AG08396 (cell line): ENCODE data around the gene FAM131C.
"Not testable (repeated sequence)": the region's sequence is repeated elsewhere in the genome, so short reads cannot be mapped to it uniquely, and the experiment has no call there.

ENCODE experiments used
- DNase-seq: peaks from one replicate; pipeline ENCODE4 v3.0.0; 2012; ENCODE audit warnings: low spot score, mixed read lengths

Gene FAM131C

DNA sequence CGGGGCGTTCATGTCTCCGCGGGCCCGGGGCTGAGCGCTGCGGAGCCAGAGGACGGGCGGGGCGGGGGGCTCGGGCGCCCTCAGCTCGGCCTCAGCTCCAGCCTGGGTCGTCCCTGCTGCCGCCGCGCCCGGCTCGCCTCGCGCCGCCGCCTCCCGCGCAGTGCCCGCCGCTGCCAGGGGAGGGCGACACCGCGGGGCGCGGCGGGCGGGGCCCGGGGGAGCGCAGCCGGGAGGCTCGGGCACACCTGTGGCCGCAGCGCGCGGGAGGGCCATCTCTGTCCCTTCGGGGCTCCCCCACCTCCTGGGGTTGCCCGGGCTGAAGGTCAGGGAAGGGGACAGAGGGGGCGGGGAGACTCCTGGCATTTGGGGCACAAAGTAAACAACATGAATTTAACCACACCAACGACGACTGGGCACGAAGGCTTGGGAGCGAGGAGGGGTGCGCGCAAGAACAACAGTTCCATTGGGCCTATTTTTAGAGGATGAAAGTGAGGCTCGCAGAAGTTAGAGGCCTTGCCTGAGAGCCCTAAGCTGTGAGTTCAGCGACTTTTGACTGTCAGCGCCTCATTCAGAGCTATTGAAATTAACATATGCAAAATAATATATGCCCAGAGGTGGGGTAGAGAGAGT lies at the start of gene FAM131C:
Gene FAM131C, minus strand, starts transcription at position 162 of the 630 bp plus-strand sequence. CDS start 209 bp downstream, outside the sequence.
- DNase-seq, result peak; percentile 88

DNA sequence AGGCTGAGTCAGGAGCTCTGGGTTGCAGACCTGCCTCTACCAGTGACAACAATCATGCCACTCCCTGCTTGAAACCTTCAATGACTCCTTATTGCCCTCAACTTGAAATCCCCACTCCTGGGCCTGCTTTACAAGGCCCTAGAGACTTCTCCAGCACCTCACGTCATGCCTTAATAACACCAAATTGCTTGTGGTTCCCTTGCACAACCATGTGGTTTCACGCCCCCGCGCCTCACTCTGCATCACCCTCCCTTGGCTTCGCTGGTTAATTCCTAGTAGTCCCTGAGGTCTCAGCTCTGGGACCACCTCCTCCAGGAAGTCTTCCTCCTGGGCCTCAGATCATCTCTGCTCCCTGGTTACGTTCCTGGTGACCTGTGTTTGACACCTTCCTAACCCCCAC lies 49.5 kb upstream of the FAM131C start:
- DNase-seq, result peak; percentile 81

GRCh38 chr1:16122350-16122881 lies 49.0 kb upstream of the FAM131C start:
- DNase-seq, result peak; percentile 50

- DNase-seq, result no peak
Observed at GRCh38 chr1:16120940-16121410, 47.5 kb upstream of the FAM131C start.

- no peak for DNase-seq
Observed at GRCh38 chr1:16120407-16120806, 47.0 kb upstream of the FAM131C start.

GRCh38 chr1:16119926-16120325 lies 46.5 kb upstream of the FAM131C start:
- no peak for DNase-seq

DNA sequence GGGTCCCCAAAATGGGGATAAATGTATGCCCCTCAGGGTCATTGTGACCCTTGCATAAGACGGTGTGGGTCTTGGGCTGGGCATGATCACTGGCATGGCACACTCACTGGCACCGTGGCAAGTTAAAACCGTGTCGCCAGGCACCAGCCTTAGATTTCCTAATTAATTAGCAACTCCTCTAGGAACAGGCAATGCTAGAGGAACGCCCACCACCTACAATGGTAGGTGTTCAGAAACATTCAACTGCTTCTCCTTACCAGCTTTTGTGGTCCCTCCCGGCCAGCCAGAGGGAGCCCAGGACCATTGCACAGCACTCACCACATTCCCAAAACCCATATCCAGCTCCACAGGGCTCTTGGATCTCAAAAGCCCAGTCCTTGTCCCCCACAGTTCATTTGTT lies 46.1 kb upstream of the FAM131C start:
- DNase-seq, result no peak

GRCh38 chr1:16118706-16119105 lies 45.3 kb upstream of the FAM131C start:
- DNase-seq, result no peak

DNA sequence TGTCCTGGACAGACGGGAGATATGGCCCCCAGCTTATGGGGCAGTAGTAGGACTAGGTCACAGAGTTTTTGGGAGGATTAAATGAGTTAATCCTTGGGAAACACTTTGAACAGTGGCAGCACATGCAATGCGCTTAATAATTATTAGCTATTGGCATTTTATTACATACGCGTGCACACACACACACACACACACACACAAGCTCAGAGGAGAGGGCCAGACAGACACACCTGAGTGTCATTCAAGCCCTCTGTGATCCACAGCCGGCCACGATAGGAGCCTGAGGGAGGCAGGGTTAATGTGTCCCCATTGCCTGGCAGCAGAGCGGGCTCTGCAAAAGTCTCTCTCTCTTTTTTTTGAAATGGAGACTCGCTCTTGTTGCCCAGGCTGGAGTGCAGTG lies 44.5 kb upstream of the FAM131C start:
- DNase-seq, result no peak

GRCh38 chr1:16117369-16117768 lies 43.9 kb upstream of the FAM131C start:
- no peak for DNase-seq

DNA sequence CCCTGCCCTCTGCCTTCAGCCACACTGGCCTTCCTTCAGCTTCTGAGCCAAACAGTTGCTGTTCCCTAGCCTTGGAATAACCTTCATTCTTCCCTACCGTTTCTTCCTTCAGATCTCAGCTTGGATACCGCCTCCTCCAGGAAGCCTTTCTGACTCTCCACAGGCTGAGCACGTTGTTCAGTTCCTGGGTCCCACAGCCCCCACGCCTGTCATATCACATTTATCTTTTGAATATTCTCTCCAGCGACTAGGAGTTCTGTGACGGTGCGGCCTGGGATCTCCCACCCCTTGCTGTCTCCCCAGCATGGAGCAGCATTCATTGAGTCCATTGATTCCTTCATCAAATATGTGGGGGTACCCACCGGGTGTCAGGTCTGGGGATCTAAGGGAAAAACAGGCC lies 43.2 kb upstream of the FAM131C start:
- no peak for DNase-seq

GRCh38 chr1:16116002-16116401 lies 42.6 kb upstream of the FAM131C start:
- no peak for DNase-seq

GRCh38 chr1:16115468-16115983 lies 42.1 kb upstream of the FAM131C start:
- DNase-seq, result no peak

GRCh38 chr1:16114527-16115467 lies 41.3 kb upstream of the FAM131C start:
- DNase-seq, result no peak

DNA sequence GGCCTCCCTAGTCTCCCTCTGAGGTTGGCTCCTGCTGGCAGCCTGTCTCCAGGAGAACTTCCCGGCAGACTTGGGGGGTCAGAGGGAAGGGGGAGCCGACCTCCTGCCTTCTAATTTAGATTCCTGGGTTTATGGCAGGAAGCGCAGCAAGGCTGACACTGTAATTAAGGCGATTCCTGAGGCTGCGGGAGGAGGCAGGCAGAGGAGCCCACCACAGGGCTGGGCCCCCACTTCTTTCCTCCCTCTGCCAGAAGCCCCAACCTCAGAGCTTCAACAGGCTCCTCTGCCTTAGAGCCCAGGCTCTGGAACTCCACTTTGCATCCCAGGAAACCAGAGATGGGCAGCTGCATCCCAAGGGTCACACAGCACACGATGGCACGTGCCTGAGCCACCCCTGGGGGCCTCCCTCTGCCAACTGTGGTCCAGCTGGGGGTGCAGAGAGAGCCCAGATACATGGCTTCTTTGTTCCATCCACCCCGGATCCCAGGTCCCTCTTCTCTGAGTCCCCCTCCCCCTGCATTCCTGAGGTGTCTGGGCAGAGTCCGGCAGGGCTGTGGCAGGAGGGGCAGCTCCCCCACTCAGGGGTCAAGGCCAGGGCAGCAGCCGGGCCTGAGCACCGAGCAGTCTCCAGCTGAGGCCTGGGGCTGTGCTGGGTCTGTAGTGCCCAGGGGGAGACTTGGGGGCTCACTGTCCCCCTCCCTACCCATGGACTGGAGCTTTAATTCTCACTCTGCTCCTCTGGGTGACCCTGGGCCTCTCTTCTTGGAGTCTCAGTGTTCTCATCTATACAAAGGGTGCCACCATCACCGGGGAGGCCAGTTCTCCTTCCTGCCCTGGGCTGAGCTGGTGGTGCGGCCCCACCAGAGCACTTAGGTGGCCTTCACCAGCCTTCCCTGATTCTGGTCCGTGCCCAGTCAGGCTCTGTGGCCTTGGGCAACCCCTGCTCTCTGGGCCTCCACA lies 39.4 kb upstream of the FAM131C start:
- peak; percentile 62 for DNase-seq

GRCh38 chr1:16111771-16112595 lies 38.5 kb upstream of the FAM131C start:
- DNase-seq, result peak; percentile 82

- DNase-seq, result no peak
Observed at GRCh38 chr1:16110884-16111283, 37.4 kb upstream of the FAM131C start.

- no peak for DNase-seq
Observed at GRCh38 chr1:16110456-16110855, 37.0 kb upstream of the FAM131C start.

DNA sequence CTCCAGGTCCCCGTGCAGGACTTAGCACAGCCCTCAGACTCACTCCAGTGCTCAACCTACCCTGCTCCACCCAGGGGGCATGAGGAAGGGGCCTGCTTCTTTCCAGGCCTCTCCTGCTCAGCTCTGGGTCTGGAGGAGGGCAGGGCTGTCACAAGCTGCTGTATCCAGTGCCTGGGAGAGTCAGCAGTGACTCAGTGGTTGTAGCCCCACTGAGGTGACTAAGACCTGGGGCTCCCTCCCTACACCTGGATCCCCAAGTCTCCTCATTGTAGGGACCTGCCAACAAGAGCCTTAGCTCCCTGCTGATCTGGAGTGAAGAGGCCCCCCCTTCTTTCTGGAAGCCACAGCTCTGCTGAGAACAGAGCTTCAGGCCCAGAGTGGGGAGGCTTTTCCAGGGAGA lies 36.1 kb upstream of the FAM131C start:
- no peak for DNase-seq

DNA sequence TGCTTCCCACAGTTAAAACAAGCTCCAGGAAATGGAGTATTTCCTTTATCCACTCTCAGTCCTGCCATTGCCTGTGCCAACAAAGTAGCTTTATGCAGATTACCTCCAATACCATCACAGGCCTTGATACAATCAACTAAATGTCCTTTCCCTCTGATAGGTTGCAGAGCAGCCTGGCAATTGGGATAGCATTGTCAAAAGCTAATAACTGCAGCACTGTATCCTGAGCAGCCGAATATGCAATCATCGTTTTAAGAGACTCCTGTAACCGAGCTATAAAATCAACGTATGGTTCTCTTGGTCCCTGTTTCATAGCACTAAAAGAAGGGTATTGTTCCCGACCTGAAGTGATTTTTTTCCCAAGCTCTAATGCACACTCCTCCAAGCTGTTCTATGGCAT lies 33.6 kb upstream of the FAM131C start:
- DNase-seq, result not testable (repeated sequence)

DNA sequence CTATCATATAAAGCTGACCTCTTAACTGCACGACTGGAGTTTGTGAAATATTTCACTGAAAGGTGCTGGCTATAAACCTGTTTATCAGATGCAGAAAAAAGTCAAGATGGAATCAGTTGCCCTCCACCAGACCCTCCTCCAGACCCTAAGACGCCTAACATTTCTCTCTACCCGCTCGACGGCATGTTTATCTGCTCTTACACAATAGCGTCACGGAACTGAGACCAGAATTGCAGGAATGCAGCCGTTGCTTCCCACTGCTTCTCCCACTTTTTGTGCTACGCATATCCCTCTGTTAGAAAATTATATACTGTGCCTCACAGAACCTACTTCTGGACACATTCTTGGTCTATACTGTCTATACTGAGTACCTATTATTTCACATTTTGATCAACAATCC lies 28.2 kb upstream of the FAM131C start:
- DNase-seq, result no peak
